Skeletal muscle cell (primary cell): ENCODE results near the gene OASL.
A peak's percentile ranks its signal among the peaks of the same experiment; 100 is the strongest.

ENCODE experiments used
- DNase-seq: peaks from one replicate; pipeline ENCODE4 v3.0.0-alpha.2; 2010; ENCODE audit warnings: low read depth
- H3K4me3 ChIP-seq: 2 replicates; pipeline ENCODE4 v1.5.1; 2011; ENCODE audit warnings: low read depth, mild to moderate bottlenecking, control low read depth, low read length, moderate library complexity

OASL gene

DNA sequence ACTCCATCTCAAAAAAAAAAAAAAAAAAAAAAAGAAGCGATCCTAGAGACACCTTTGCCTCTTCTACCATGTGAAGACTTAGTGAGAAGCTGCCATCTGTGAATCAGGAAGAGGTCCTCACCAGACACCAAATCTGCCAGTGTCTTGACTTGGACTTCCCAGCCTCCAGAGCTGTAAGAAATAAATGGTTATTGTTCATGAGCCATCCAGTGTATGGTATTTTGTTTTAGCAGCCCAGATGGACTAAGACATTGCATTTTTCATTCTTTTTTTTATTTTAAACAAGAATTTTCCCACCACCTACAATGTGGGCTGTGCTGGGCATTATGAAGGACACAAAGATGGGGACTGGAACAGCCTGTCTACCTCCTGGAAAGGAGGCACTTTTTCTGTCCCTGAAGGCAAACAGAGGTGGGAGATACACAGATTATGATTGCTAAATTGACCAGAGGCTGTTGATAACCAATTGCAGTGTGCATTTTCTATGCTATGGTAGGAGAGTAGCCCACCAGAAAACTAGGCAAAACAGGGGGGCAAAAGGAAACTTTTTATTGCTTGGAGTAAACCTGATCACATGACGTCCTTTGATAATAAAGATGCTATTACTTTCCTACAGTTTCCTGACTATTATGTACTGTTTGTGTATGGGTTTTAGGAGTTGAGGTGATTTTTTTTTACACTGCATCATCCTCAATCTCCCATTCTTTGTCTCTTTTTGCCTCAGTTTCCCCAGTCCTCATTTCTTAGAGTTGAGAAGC, 20.0 kb downstream of the OASL start:
- H3K4me3 ChIP-seq, result no peak overlapping the region
- no peak for DNase-seq

DNA sequence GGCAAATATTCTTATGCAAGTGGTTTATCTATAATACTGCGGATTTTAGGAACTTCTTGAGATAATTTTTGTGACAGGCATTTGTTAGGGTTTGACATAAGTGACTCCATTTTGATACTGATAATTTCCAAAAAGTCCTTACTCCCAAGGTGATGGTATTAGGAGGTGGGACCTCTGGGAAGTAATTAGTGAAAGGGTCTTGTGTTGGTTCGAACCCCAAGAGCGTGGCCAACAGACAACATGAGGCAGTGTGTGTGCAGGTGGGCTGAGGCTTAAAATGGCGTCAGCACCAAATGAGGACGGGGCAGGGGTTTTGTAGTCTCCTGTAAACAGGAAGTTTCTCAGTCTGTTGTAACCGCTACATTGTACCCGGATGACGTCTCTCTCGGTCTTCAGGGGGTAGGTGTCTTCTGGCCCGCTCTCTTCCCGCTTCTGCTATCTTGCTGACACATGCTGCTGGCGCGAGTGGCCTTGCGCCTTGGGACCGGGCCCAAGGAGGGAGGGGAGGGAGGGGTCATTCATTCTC, 21.0 kb downstream of the OASL start:
- DNase-seq, result no peak
- no peak overlapping the region for H3K4me3 ChIP-seq

DNA sequence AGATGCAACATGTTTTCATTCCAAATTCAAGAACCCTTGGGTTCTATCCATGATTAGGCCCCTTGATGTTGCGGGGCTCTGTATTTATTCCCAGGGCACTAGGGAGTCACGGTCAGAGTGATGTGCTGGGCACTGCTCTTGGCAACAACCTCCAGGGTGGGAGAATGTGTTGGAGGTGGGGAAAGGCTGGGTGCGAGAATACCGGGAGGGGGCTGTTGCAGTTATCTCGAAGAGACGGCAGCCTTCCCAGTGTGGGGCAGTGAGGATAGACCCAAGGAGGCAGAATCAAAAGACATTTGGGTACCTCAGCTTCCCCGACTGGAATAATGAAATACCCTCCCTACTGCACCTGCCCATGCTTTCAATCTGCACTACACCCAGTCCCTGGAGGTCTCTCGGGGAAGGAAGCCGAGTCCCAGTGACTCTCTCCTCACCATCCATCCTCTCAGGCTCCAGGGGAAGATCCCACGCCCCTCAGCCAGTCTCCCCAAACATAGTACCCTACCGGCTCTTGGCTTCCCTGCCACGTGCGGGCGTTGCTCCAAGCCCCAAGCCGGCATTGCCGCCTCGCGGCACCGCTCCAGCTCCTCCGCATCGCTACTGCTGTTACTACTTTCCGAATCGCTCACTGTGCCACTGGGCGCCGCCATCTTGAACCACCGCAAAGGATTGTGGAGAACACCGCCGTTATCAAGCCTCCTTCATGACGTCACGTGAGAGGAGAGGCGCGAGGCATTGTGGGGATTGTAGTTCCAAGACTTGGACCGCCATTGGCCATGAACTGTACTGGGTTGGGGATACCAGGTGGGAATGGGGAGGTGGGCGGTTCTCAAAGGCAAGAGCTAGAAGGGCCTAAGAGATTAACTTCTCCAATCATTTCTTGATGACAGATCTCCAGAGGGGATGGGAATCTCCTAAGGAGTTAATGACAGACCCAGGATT, 22.9 kb downstream of the OASL start, which contains the start of gene C12orf43:
TSS of gene C12orf43 (minus strand) at position 663 of the 942 bp plus-strand sequence. CDS start at position 650, 13 bp downstream.
- peak within 1 kb of the TSS; percentile 96 for H3K4me3 ChIP-seq
- peak; percentile 55 for DNase-seq

DNA sequence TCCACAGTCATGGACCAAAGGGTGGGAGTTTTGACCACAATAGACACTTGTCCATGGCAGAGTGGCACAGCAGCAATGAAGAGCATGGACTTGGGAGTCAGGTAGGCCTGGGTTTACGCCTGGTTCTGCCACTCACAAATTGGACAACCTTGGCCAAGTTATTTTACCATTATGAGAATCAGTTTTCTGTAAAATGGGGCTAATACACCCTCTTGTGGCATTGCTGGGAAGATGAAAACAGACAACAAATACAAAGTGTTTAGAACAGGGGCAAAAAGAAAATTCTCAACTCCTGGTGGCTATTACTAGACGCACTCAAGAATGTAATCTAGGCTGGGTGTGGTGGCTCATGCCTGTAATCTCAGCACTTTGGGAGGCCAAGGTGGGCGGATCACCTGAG, 25.3 kb downstream of the OASL start:
- no peak for DNase-seq
- H3K4me3 ChIP-seq, result no peak overlapping the region

DNA sequence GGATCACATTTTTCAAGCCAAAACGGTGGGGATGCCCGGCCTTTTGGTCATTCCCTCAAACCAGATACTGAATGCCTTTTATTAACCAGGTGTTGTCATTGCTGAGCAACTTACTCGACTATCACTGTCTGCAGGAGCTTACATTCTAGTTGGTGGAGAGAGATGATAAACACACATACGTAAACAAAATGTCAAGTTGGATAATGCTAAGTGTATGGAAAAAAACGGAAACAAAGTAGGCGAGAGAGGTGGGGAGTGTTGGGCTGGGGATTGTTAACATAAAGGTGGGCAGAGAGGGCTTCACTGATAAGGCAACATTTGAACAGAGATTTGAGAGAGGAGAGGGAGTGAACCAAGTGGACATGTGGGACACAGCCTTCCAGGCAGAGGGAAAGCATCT, 27.2 kb downstream of the OASL start:
- no peak overlapping the region for H3K4me3 ChIP-seq
- DNase-seq, result no peak

DNA sequence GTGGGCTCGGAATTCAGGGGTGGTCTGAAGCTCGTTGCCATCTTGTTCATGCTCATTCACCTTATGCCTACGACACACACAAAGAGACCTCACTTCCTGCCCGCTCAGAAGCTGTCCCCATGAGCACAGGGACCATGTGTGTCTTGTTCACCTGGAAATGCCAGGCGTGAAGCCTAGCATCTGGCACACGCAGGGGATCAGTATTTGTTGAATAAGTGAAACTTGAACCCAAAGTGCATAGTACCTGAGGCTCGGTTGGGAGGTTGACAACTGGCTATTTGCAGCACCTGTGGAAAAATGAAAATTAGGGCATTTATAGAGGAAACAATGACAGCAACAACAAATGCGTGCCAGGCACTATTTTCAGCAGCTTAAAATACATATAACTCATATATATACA, 28.2 kb downstream of the OASL start:
- no peak overlapping the region for H3K4me3 ChIP-seq
- no peak for DNase-seq

DNA sequence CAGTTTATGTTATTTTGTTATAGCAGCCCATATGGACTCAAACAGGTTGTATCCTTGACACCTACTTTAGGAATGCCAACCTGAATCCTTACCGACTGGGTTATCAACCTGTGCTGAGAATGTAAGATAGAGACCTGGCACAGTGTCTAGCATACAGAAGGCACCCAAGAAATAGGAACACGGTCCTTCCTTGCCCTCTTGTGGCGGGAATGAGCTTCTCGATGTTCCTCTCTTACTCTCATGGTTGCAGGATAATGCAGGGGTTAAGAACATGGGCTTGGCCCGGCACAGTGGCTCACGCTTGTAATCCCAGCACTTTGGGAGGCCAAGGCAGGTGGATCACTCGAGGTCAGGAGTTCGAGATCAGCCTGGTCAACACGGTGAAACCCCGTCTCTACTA, 29.3 kb downstream of the OASL start:
- no peak overlapping the region for H3K4me3 ChIP-seq
- peak; percentile 5 for DNase-seq

DNA sequence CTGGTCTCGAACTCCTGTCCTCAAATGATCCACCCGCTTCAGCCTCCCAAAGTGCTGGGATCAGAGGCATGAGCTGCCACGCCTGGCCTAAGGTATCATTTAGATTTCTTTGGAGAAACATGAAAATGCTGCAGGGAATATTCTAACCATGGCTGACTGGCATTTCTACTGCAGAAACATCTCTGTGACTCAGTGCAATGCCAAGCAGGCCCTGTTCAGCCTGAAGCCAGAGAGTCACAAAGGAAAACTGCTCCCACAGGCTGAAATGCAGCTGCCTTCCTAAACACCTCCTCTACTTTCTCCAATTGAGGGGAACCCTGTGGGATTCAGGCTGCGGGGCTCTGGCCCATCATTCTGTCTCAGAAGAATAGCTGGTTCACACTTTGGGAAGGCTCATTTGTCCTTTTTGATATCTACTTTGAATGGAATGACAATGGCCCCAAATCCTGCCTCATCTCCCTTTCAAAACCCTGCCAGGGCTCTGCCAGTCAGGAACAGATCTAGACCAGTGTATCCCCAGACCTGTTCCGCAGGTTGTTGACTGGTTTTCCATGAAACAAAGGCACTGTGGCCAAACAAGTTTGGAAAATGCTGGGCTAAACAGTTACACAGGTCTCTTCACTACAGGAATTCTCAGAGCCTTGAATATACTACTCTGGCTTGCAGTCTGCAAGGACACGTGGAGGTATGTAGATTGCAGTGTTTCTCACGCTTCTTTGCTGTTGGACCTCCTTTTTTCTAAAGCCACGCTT, 30.5 kb downstream of the OASL start:
- H3K4me3 ChIP-seq, result no peak overlapping the region
- no peak for DNase-seq

DNA sequence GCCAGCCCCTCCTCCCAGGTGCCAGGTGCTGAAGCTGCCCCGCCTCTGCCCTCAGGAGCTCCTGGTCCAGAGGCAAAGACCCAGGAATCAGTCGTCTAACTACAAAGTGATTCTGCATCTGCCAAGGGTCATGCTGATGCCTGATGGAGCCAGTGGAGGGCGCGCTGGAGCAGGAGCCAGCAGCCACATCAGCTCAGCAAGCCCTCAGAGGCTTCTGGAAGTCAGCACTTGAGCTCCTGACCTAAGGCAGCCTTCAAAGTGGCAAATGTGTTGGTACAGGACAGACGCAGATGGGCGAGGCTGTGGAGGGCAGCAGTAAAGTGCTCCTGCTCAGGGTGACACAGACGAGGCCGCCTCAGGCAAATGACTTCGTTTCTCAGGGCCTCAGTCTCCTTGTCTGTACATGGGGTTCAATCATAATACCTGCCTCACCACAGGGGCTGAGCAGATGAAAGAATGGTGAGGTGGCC, 33.7 kb downstream of the OASL start:
- no peak for DNase-seq

DNA sequence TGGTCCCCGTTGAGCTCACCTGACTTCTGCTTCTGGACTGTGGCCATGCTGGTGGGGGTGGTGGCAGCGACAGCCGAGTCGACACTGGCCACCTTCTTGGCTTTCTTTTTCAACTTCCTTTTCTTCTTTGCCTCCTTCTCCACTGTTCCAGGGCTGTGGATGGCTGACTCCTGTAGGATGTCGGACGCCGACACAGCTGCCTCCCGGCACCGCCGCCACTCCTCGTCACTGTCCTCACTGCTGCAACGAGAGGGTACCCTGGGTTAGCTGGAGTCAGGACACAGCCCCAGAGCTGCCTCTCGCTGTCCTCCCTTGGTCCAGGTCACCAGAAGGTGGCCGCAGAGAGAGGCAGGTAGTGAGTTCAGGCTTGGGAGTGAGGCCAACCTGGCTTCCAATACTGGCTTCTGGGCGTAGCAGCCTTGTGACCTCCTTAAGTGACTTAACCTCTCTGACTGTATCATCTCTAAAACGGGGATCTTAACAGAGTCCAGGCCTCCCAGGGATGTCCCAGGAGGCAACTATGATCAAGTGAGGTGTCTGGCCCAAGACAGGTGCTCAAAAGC, 34.7 kb downstream of the OASL start:
- H3K4me3 ChIP-seq, result no peak overlapping the region
- DNase-seq, result no peak

More for the DNA sequence above, 33.7 kb downstream of the OASL start:
- no peak overlapping the region for H3K4me3 ChIP-seq

DNA sequence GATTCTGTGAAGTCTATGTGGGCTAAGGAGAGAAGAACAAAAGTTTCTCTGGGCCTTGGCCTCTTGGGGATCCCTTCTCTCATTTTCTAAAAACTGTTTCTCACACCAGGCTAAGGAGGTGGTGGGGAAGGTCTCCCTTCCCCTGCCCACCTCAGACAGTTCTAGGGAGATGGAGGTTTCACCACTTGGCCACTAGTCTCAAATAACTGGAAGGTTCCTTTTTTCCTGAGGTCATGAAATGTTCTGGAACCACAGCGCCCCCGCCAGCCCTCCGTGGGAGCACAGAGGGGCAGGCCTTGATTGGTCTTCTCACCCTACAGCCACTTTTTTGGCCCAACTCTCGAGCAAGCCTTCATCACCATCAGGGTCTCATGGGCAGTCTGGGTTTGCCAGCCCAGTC, 35.4 kb downstream of the OASL start:
- no peak for DNase-seq
- H3K4me3 ChIP-seq, result no peak overlapping the region

DNA sequence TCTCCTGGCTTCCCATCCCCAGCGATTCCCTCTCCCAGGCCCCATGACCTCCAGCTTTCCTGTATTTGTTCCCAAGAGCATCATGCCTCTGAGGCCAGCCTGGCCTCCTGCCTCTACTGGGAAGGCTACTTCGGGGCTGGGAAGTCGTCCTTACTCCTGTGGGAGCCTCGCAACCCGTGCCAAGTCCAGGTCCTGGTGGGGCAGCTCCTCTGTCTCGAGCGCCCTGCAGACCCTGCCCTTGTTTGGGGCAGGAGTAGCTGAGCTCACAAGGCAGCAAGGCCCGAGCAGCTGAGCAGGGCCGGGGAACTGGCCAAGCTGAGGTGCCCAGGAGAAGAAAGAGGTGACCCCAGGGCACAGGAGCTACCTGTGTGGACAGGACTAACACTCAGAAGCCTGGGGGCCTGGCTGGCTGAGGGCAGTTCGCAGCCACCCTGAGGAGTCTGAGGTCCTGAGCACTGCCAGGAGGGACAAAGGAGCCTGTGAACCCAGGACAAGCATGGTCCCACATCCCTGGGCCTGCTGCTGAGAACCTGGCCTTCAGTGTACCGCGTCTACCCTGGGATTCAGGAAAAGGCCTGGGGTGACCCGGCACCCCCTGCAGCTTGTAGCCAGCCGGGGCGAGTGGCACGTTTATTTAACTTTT, 37.1 kb downstream of the OASL start:
- no peak overlapping the region for H3K4me3 ChIP-seq
- no peak for DNase-seq

DNA sequence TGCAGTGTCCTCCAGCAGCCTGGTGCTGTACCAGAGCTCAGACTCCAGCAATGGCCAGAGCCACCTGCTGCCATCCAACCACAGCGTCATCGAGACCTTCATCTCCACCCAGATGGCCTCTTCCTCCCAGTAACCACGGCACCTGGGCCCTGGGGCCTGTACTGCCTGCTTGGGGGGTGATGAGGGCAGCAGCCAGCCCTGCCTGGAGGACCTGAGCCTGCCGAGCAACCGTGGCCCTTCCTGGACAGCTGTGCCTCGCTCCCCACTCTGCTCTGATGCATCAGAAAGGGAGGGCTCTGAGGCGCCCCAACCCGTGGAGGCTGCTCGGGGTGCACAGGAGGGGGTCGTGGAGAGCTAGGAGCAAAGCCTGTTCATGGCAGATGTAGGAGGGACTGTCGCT, 38.0 kb downstream of the OASL start:
- H3K4me3 ChIP-seq, result no peak overlapping the region

DNA sequence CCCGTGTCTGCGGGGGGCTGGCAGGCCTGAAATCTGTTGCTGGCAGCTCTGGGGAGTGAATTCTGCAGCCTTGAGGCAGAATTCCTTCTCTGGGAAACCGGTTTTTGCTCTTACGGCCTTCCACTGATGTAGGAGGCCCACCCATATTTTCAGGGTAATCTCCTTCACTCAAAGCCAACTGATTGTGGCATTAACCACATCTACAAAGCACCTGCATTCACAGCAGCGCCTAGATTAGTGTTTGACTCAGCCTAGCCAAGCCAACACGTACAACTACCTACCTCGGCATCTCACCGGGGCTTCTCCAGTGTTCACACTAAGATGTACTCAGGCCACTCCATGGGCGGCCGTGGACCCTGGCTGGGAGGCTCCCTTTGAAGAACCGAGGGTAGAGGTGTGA, 38.5 kb downstream of the OASL start:
- H3K4me3 ChIP-seq, result no peak overlapping the region

More for the DNA sequence above, 38.0 kb downstream of the OASL start:
- DNase-seq, result no peak

DNA sequence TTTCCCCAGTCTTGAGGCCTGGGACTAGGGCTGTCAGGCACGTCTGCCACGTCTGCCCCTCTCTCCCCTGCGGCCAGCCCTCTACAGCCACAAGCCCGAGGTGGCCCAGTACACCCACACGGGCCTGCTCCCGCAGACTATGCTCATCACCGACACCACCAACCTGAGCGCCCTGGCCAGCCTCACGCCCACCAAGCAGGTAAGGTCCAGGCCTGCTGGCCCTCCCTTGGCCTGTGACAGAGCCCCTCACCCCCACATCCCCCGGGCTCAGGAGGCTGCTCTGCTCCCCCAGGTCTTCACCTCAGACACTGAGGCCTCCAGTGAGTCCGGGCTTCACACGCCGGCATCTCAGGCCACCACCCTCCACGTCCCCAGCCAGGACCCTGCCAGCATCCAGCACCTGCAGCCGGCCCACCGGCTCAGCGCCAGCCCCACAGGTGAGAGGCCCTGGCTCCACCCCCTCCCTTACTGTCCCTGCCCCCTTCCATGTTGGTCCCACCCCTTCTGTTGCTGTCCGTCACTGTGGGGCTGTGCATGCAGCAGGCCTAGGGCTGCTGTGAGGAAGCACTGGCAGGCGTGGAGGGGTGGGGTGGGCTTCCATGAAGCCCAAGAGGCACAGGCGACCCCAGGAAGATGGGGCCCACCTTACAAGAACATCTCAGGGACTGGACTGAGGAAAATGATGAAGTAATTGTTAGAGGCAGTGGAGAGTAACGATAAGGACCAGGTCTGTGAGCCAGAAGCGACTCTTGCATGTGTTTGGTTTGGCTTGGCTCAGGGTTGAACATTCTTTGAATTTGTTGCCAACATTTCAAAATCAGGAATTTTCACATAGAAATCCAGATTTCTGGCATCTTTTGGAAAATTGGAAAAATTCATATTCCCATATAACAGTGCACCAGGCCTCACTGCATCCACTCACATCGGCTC, 39.6 kb downstream of the OASL start:
- no peak overlapping the region for H3K4me3 ChIP-seq
- DNase-seq, result no peak

More for the DNA sequence above, 38.5 kb downstream of the OASL start:
- no peak for DNase-seq

DNA sequence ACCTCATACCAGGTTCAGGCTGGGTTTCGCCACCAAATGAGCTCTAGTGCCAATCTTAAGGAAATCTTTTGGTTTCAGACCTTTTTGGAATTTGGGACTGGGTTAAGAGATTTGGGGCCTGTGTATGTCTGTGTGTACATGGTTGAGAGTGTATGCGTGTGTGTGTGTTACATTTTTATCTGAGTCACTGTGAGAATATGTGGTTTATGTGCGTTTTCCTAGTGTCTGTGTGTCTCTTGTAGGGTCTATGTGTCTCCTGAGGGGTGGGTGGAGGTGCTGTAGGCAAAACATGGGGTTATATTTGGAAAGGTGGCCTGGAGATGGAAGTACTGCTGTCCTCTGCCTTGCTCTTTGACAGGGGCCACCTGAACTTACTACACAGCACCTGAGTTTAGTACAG, 40.6 kb downstream of the OASL start:
- no peak for DNase-seq
- no peak overlapping the region for H3K4me3 ChIP-seq

DNA sequence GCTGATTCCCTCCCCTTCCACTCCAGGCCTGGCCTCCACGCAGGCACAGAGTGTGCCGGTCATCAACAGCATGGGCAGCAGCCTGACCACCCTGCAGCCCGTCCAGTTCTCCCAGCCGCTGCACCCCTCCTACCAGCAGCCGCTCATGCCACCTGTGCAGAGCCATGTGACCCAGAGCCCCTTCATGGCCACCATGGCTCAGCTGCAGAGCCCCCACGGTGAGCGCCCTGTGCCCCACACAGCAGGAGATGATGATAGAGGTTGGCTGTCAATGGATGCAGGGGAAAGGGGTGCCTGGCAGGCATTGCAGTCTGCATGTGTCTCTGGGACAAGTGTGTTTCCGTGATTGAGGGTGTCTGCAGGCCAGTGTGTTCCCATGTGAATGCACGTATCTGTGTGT, 41.6 kb downstream of the OASL start:
- no peak overlapping the region for H3K4me3 ChIP-seq
- DNase-seq, result no peak
